HUDEP-2 (cell line): Measurements from ENCODE around the gene THSD8.
A peak's percentile ranks its signal among the peaks of the same experiment; 100 is the strongest.
"Not testable (repeated sequence)": the region's sequence is repeated elsewhere in the genome, so short reads cannot be mapped to it uniquely, and the experiment has no call there.

Experiments used
- DNase-seq, 76 experiments: peaks; one replicate each; lab custom pipeline; 2025; ENCODE audit not compliant: unreplicated experiment in 76 of 76; lab: John Stamatoyannopoulos, UW

THSD8 gene

GRCh38 chr19:12791345-12792050 lies 10.4 kb upstream of the THSD8 start, which contains the start of gene JUNB:
Gene JUNB, plus strand, starts transcription at chr19:12791486. Its CDS starts 286 bp downstream, at chr19:12791772.
- DNase-seq, result peak in 75 of 76 experiments; percentile 66 to 99 (median 96)

DNA sequence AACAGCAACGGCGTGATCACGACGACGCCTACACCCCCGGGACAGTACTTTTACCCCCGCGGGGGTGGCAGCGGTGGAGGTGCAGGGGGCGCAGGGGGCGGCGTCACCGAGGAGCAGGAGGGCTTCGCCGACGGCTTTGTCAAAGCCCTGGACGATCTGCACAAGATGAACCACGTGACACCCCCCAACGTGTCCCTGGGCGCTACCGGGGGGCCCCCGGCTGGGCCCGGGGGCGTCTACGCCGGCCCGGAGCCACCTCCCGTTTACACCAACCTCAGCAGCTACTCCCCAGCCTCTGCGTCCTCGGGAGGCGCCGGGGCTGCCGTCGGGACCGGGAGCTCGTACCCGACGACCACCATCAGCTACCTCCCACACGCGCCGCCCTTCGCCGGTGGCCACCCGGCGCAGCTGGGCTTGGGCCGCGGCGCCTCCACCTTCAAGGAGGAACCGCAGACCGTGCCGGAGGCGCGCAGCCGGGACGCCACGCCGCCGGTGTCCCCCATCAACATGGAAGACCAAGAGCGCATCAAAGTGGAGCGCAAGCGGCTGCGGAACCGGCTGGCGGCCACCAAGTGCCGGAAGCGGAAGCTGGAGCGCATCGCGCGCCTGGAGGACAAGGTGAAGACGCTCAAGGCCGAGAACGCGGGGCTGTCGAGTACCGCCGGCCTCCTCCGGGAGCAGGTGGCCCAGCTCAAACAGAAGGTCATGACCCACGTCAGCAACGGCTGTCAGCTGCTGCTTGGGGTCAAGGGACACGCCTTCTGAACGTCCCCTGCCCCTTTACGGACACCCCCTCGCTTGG lies 9.6 kb upstream of the THSD8 start:
- DNase-seq, result peak in 63 of 76 experiments; percentile 19 to 76 (median 60)

DNA sequence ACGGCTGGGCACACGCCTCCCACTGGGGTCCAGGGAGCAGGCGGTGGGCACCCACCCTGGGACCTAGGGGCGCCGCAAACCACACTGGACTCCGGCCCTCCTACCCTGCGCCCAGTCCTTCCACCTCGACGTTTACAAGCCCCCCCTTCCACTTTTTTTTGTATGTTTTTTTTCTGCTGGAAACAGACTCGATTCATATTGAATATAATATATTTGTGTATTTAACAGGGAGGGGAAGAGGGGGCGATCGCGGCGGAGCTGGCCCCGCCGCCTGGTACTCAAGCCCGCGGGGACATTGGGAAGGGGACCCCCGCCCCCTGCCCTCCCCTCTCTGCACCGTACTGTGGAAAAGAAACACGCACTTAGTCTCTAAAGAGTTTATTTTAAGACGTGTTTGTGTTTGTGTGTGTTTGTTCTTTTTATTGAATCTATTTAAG lies 9.0 kb upstream of the THSD8 start:
- DNase-seq, result peak in 2 of 76 experiments; percentile 57 to 58

- peak in 74 of 76 experiments; percentile 78 to 99 (median 96) for DNase-seq
These were observed 8.3 kb upstream of the THSD8 start for GRCh38 chr19:12793290-12794195.

DNA sequence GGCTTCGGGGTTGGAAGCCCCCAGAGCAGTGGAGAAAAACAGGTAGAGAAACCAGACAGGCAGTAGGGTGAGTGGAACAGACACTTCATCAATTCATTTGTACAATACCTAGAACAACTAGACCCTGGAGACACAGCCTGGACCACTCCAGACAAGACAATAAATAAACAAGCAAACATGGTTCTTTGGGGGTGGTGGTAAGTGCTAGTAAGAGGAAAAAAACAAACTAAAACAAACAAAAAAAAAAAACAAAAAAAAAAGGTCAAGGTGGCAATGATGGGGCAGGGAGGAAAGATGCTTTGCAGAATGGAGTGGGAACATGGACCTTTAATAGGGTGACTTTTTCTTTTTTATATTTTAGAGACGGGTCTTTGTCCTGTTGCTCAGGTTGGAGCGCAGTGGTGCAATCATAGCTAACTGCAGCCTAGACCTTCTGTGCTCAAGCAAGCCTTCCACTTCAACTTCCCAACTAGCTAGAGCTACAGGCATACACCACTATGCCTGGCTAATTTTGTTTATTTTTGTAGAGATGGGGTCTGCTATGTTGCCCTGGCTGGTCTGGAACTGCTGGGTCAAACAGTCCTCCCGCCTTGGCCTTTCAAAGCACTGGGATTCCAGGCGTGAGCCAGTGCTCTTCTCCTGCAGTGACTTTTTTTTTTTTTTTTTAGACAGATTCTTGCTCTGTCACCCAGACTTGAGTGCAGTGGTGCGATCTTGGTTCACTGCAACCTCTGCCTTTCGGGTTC lies 7.5 kb upstream of the THSD8 start:
- DNase-seq, result peak in 10 of 76 experiments; percentile 10 to 58 (median 38)

GRCh38 chr19:12794971-12795381 lies 6.9 kb upstream of the THSD8 start:
- peak in 3 of 76 experiments; percentile 29 to 41 (median 31) for DNase-seq

DNA sequence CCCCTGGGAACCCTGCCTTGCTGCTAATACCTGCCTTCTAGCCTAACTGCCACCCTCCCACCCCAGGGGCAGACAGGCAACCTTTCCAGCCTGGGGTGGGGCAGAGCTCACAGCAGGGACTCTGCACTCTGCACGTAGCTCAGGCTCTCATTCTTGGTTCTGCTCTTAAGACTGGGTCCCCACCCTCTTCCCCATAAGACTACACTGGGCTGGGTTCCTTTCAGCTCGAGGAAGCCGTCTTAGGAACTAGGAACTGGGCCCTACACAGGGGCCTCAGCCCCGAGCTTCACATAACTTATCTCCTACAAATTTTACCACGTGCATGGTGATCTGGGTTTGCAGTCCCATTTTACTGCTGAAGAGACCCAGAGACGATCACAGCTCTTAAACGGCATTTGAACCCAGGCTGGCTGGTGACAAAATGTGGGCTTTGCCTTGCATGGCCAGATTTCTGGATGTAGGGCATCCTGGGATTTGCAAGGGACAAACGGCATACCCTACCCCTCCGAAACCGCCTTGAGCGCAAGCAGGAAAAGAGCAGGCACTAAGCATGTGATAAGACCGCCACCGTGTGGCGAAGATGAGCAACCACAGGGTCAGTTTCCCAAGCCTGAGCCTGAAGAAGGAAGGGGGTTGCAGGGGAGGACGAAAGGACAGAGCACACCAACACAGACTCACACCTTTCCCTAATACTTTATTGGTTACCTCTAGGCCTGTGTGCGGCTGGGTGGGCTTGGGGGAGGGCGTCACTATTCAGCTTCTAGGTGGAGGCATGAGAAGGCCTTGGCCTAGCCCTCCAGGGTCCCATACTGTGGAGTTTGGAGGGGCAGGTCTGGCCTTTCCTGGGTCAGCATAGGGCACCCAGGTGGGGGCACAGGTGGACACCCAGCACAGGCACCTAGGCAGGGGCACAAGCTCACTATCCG lies 5.5 kb upstream of the THSD8 start:
- DNase-seq, result peak in 70 of 76 experiments; percentile 42 to 93 (median 76)

DNA sequence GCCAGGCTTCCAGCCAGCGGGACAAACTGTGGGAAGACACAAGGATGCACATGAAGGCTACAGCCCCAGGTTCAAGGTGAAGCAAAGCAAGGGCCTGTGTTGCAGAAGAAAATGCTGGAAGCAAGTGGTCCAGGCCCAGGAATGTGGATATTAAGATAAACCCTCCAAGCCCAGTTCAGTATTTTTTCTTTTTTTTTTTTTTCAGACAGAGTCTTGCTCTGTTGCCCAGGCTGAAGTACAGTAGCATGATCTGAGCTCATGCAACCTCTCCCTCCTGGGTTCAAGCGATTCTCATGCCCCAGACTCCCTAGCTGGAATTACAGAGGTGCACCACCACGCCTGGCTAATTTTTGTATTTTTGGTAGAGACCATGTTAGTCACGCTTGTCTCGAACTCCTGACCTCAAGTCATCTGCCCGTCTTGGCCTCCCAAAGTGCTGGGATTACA lies 4.7 kb upstream of the THSD8 start:
- DNase-seq, result peak in 4 of 76 experiments; percentile 24 to 75 (median 43)

GRCh38 chr19:12797607-12798006 lies 4.3 kb upstream of the THSD8 start:
- DNase-seq, result not testable (repeated sequence)

DNA sequence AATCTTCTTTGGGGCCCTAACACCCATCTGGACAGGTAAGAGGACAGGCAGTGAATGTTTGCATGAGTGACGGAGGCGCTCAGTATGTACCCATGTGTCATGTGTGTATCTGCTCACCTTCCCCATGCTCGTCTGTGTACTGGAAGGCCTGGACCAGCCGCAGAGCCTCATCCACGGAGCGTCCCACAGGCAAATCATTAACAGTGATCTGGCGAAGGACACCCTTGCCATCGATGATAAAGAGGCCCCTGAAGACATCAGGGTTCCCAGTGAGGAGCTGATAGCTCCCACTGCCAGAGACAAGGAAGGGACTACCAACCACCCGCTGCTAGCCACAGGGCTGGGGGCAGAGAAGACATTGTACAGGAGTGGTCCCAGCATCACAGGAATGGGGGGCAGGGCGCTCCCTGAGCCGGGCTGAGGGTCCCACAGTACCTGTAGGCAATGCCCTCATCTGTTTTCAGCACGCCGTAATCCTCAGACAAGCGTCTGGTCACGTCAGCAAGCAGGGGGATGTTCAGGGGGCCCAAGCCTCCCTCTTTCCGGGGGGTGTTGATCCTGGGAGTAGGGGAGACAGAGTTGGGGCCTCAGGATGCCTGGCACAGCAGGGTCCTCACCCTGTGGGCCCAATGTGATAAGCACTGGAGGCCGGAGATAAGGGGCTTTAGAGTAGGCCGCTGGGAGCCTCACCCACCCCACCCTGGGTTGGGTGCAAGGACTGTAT lies 2.0 kb upstream of the THSD8 start:
- peak in 58 of 76 experiments; percentile 41 to 95 (median 82) for DNase-seq

DNA sequence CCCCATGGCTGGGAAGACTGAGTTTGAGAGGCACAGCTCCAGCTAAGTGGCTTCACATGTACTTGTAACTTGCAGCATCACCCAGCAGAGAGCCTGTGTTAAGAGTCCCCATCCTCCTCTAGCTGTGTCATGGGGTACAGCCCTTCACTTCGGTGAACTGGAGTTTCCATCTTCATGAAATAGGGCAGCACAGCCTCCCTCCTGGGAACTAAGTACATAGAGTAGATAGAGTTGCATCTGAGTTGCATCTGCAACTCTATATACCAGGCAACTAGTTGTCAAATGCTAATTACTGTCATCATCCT lies 1.5 kb upstream of the THSD8 start:
- DNase-seq, result peak in 17 of 76 experiments; percentile 60 to 89 (median 79)

DNA sequence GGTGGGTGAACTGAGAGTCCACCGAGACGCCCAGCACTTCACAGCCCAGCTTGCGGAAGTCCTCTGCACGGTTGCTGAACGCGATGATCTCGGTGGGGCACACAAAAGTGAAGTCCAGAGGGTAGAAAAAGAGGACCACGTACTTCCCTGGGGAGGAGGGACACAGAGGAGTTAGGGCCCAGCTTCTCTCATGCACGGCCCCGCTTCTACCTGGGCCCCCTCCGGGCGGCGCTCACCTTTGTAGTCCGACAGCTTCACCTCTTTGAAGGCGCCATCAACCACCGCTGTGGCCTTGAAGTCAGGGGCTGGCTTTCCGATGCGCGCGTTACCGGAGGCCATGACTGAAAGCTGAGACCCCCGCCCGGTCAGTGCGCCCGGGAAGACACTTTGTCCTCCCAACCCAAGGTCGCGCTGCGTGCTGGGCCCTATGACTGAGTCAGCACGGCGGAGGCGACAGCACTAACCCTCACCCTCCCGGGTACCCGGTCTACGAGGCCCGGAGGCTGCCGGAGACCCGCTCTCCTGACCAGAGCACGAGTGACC lies 875 bp upstream of the THSD8 start:
- peak in 8 of 76 experiments; percentile 12 to 60 (median 32) for DNase-seq

DNA sequence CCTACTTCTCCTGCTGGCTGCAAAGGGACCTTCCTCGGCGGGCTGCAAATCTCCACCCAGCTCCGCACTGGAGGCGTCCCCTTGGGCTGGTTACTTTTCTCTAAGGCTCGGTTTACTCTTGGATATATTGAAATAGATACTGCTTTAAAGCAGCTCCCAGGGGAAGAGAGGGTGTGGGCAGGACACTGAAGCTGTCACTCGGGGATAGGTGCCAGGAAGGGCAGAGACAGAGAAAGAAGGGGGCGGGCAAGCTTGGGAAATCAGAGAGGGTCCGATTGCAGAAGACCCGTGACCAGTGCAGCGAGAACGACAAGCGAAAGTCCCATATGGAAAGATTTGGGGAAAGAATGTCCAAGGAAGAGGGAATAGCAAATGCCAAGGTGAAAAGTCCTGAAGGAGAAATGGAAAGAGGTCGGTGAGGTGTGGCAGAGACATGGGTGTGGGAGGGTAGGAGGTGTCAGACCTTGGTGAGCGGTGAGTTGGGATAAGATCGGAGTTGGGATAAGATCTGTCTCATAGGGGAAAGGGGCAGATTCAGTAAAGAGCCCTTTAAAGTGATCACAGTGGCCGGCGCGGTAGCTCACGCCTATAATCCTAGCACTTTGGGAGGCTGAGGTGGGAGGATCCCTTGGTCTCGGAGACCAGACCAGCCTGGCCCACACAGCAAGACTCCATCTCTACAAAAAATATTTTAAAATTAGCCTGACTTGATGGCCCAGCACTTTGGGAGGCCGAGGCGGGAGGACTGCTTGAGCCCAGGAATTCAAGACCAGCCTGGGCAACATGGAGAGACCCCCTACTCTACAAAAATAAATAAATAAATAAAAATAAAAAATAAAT lies 618 bp downstream of the THSD8 start:
- DNase-seq, result peak in 3 of 76 experiments; percentile 56 to 60 (median 58)

GRCh38 chr19:12804051-12804450 lies 2.2 kb downstream of the THSD8 start:
- no peak for DNase-seq

GRCh38 chr19:12806242-12807081 lies 4.6 kb downstream of the THSD8 start, which contains the start of gene RNASEH2A:
Gene RNASEH2A, plus strand, starts transcription at chr19:12806584. Its CDS starts 90 bp downstream, at chr19:12806674.
- DNase-seq, result peak in 73 of 76 experiments; percentile 33 to 95 (median 85)

DNA sequence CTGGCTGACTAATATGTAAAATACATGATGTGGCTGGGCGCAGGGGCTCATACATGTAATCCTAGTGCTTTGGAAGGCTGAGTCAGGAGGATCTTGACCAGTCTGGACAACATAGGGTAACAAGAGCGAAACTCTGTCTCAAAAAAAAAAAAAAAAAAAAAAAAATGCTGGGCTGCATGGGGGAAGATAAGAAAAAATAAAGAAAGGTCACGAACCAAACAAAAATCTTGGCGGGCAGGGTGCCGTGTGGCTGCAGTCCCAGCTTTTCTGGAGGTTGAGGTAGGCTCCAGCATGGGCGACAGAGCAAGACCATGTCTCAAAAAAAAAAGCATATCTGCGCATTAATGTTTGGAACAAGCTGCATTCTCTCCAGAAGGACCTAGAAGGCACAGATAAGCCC lies 13.2 kb downstream of the THSD8 start:
- DNase-seq, result no peak
